Skin epidermis (tissue), 12 donors: Measurements from ENCODE around the gene CYP27B1.

Experiments used
- H3K27ac ChIP-seq, 21 experiments: fragments of 200-600 bp; sonication (generic) in 11 of 21; one replicate each; pipeline ENCODE4 v1.5.0; 2020; ENCODE audit warnings: mild to moderate bottlenecking in 3 of 21, inconsistent platforms in 2 of 21, moderate library complexity in 2 of 21
- H3K4me3 ChIP-seq, 7 experiments: fragments of 200-600 bp; sonication (generic) in 2 of 7; one replicate each; pipeline ENCODE4 v1.5.0; 2020; ENCODE audit warnings: inconsistent platforms in 2 of 7, mild to moderate bottlenecking in 2 of 7, moderate library complexity in 1 of 7

The CYP27B1 gene

DNA sequence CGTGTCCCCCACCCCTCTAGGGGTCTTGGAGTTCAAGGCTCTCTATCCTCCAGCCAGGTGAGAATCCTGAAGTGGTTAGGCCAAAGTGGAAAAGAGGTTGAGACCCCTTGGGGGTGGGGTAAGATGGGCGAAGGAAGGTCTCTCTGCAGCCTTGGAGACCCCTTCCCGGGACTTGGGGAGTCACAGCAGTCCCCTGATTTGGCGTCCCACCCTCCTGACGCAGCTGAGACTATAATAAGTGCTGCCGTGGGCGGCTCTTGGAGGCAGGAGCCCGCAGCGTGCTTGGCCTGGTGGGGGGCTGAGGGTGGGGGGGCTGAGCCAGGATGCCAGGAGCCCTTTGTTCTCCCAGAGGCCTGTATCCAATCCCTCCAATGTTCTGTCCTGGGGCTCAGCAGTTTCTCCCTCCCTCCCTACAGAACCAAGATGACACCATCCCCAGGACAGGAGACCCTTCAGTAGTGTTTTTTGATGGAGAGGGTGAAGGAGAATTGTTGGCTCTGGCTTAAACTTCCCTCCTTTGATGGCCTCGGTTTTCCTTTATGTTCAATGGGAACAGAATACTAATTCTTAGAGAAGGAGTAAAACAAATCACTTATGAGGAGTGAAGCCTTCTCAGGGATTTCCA, 26.9 kb downstream of the CYP27B1 start:
- peak overlapping the region in 5 of 21 experiments; percentile 24 to 86 (median 73) for H3K27ac ChIP-seq
- H3K4me3 ChIP-seq = no peak overlapping the region

DNA sequence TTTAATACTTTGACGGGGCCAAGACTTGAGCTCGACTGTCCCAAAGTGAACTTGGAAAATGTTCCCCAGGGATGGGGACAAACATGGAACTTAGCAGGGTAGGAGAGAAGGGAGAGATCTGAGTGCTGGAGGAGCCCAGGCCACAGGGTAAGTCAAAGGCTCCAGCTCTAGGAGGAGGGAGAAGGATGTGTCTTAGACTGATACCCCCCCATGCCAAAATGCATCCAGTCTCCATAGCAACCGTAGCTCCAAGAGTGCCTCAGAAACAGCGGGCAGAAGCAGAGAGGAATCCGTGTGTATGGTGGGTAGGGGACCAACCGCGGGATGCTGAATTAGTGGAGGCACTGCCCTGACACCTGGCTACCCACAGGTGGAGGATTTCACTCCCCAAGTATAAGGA, 27.5 kb downstream of the CYP27B1 start:
- H3K27ac ChIP-seq = peak overlapping the region in 2 of 21 experiments; percentile 20 to 55
- H3K4me3 ChIP-seq = no peak overlapping the region

DNA sequence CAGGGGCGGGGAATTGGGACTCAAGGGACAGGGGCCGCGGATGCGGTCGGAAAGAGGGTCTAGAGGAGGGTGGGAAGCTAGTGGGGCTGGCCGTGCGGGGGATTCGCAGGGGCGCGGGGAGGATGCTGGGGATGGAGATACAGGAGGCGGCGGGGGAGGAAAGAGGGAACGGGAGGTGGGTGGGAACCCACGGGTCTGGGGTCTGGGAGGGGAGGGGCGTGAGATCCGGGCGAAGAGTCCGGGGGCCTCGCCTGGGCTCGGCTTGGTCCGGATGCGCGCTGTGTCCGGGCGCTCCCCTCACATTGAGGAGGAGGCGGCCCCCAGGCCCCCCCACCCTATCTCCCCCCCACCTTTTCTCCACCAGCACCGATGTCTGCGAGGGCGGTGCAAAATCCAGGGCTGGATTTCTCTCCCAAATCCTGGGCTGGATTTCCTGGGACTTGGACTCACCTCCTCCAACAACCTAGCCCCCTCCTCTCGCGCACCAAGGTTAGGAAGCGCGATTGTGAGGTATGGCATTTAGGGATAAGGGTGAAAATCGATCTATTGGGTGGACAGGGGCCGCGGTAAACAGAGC, 28.1 kb downstream of the CYP27B1 start, which contains the start of gene AGAP2:
TSS of gene AGAP2 (minus strand) at position 82 of the 577 bp plus-strand sequence. CDS start 496 bp downstream, outside the sequence.
- Histone ChIP-seq H3K27ac (peak within 1 kb of the TSS in 3 of 21 experiments; percentile 20 to 55 (median 21)), H3K4me3 (peak within 1 kb of the TSS in 5 of 7 experiments; percentile 13 to 37 (median 25))

DNA sequence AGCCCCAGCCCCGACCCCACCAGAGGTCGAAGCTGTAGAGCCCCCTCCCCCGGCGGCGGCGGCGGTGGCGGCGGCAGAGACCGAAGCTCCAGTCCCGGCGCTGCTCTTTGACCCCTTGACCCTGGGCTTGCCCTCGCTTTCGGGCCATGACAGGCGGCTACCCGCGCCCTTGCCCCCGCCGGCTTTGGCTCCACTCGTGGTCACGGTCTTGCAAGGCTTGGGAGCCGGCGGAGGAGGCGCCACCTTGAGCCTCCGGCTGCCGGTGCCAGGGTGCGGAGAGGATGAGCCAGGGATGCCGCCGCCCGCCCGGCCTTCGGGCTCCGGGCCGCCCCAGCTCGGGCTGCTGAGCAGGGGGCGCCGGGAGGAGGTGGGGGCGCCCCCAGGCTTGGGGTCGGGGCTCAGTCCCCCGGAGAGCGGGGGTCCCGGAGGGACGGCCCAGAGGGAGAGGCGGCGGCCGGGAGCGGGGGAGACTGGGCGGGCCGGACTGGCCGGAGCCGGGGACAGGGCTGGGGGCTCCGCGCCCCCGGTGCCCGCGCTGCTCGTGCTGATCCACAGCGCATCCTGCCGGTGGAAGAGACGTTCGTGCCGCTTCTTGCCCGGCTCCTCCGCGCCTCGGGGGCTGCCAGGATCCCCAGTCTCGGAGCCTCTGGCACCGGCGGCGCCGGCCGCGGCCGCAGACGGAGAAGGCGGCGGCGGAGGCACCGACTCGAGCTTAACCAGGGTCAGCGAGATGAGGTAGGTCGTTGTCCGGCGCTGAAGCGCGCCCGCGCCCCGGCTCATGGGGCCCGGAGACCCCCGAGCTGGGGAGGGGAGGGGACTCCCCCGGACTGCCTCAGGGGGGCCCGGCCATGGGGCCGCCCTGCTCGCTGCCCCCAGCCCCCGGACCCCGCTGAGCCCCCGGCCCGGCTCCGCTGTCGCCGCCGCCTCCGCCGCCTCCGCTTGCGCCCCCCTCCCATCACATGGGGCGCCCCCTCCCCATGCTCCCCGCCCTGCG, 29.1 kb downstream of the CYP27B1 start:
- Histone ChIP-seq H3K27ac (peak overlapping the region in 1 of 21 experiments; percentile 21), H3K4me3 (peak overlapping the region in 5 of 7 experiments; percentile 13 to 37 (median 25))

DNA sequence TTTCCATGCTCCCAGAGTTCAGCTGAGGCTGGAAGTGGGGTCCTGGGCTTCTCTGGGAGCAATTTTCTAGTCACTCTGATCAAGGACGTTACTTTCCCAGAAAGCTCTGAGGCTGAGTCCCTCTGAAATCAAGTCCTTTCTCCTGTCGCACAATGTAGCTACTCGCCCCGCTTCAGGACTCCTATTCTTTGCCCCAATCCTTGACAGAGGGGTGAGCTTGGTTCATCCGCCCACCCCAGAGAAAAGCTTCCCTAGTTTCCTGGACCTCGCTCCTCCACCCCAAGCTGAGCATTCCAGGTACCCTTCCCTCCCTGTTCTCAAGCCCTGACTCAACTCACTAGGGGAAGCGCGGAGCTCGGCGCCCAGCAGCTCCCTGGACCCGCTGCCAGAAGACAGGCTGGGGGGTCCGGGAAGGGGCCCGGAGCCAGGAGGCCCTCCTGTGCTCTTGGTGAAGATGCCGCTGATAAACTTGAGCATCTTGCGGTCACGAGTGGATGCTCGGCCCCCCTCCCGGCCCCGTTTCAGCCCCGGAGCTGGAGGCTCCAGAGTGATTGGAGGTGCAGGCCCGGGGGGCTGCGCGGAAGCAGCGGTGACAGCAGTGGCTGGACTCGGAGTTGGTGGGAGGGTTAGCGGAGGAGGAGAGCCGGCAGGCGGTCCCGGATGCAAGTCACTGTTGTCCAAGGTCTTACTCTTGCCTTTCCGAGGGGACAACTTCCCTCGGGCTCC, 30.0 kb downstream of the CYP27B1 start:
- no peak overlapping the region for H3K27ac ChIP-seq
- peak overlapping the region in 1 of 7 experiments; percentile 13 for H3K4me3 ChIP-seq

DNA sequence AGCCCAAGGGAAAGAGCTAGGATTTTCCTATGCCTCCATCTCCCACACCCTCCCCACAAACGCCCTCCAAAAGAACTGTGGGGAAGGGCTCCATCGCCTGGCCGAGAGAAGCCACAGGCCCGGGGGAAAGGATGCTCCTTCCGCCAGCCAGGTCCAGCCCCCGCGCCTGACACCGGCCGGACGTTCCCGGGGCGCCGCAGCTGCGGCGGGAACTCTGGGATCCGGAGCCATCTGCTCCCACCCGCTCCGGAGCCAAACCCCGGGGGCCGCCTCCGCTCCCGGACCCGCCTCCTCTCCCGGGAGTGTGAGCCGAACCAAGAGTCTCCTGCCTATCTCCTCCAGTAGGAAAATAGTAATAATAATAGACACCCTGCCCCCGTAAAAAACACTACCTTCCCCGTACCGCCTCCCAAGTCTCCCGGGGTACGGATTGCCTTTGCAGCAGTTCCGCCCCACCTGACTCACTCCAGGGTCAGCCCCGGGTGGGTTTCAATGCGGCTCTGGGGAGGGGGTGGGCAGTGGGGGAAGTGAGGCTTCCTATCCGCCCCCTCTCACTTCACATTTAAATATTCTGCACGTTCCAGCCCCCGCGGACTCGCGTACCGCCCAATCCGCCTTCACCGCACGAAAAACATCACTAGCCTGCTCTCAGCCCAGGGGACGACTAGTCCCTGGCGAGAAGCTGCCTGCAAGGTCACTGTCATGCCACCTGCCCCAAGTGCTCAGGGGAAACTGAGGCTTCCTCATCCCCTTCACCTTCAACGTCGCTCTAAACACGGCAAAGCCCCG, 30.7 kb downstream of the CYP27B1 start:
- Histone ChIP-seq H3K27ac (no peak overlapping the region), H3K4me3 (no peak overlapping the region)

DNA sequence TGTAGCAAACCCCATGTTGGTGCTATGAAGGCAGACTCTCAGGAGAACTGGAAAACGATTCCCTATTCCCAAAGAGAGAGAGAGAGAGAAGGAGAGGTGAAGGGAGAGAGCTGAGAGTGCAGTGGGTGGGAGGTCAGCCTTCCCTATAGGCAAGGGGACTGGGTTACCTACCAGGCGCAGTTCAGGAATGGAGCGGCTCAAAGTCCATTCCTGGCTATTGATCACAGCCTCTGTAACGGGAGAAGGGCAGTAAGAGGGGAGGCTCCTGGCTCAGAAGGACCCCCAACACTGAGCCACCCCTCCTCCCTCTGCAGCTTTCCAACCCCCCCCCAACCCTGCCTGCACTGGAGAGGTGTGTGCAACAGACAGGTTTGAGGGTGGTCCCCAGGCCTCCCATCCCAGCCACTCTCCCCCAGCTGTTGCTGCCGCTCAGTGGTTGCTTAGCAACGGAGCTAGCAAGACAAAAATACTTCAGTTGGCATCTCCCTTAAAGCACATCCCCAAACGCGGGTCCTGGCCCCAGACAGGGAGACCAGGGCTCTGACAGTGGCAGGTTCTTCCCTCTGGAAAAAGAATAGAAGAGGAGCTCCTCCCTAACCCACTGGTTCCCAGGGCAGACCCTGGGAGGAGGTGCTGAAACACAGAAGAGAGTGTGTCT, 31.6 kb downstream of the CYP27B1 start:
- no peak overlapping the region for H3K4me3 ChIP-seq
- no peak overlapping the region for H3K27ac ChIP-seq

DNA sequence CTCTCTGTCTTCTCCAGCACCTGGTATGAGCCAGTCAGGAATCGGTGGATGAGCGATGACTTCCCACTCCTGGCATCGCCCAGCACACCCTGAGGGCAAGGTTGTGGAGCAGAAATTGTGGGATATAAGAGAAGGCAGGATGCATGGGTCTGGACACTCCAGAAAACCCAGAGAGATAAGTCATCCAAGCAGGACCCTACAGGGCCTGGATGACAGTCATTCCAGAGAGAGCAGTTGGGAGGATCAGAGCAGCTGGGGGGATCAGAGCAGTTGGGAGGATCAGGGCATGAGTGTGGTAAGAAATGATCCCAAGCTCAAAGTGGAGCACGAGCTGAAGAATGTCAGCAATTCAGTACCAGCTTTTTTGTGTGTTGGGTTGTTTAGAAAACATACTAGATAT, 32.3 kb downstream of the CYP27B1 start:
- Histone ChIP-seq H3K4me3 (no peak overlapping the region), H3K27ac (no peak overlapping the region)

DNA sequence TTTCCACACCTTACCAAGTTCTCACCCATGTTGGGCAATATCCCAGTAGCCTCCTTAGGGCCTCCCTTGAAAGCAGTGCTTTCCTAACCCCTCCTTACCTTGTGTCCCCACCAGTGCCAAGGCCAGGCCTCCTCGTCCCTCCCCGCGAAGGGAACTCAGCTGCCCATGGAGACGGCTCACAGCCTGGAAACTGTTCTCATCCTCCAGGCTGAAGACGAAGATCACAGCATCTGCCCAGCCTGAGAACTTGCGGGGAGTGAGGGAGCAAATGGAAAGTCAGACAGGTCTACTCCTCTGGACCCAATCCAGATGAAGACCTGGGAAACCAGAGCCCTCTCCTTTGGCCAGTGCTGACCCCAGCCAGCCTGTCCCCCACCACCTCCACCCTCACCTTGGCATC, 33.0 kb downstream of the CYP27B1 start:
- no peak overlapping the region for H3K4me3 ChIP-seq
- no peak overlapping the region for H3K27ac ChIP-seq

DNA sequence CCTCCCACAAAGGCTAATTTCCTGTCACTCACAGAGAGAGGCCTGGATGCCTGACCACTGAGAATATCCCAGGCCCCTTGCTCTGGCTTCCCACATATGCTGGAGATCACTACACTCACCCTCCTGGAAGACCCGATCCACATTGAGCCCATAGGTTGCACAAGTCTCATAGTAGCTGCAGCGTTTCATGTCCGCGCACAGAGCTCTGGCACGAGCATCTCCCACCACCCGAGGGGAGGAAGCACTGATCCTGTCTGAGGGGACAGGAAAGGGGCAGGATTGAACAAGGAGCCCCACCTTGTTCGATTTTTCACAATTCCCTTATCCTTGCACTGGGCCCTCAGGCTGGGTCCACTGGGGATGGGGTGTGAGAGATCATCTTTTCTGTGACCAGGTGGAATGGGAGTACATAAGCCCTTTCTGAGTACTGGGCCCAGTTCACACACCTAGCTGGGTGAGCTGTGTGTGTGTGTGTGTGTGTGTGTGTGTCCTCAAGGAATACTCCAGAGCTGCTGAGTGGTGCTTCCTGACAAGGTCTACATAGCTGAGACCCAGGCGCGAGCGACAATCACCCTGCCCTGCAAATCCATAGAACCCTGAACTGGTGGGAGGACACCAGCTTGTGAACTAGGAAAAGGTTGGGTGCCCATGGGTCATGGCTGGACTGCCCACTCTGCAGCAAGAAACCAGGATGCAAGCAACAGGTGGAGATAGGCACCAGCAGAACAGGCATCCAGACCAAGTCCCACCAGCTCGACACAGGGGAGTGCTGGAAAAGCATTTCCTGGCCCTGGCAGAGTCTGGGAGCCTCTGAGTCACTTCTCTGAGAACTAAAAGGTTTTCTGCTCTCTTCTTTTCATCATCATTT, 33.9 kb downstream of the CYP27B1 start:
- no peak overlapping the region for H3K27ac ChIP-seq
- H3K4me3 ChIP-seq = no peak overlapping the region

DNA sequence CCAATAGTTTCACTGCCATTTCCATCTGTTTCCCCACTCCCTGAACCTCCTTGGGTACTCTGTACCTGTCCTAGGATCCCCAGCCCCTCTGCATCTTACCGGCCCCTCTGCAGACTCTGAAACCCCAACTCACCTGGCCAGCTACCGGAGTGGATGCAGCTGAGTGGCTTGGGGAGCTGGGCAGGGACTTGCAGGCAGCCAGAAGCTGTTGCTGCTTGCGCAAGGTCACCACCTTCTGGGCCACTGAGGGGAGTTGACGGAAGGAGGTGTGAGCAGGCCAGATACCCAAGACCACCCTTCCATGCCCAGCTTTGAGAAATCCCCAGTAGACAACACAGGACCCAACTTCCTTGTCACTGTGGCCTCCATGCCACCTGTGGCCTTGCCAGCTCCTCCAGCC, 34.6 kb downstream of the CYP27B1 start:
- H3K27ac ChIP-seq = no peak overlapping the region
- no peak overlapping the region for H3K4me3 ChIP-seq

DNA sequence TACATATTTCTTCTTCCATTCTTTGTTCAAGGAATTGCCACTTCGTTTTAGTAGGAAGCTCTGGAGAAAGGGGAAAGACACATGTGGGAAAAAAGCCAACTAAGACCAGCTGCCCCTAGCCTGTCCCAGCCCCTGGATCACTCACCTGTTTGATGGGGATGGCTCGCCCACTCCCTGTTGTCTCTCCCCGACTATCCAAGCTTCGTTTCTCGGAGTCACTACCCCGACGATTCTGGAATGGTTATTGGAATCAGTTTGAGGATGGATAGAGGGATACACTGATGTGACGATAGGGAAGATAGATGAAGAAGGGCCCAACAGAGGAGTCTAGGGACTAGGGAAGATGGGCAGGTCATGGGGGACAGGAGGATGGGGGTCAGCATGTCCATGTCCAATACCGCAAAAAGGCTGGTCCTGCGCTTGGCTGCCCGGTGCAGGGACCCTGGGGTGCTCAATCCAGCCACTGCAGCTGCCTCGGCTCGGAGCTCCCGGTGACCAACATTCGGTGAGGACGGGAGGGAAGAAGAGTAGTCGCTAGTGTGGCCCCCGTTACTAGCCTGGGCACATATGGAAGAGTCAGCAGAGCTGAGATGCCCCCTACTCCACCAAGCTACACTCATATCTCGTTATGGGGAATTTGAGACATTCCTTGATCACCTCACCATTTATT, 35.3 kb downstream of the CYP27B1 start:
- no peak overlapping the region for H3K27ac ChIP-seq
- H3K4me3 ChIP-seq = no peak overlapping the region

DNA sequence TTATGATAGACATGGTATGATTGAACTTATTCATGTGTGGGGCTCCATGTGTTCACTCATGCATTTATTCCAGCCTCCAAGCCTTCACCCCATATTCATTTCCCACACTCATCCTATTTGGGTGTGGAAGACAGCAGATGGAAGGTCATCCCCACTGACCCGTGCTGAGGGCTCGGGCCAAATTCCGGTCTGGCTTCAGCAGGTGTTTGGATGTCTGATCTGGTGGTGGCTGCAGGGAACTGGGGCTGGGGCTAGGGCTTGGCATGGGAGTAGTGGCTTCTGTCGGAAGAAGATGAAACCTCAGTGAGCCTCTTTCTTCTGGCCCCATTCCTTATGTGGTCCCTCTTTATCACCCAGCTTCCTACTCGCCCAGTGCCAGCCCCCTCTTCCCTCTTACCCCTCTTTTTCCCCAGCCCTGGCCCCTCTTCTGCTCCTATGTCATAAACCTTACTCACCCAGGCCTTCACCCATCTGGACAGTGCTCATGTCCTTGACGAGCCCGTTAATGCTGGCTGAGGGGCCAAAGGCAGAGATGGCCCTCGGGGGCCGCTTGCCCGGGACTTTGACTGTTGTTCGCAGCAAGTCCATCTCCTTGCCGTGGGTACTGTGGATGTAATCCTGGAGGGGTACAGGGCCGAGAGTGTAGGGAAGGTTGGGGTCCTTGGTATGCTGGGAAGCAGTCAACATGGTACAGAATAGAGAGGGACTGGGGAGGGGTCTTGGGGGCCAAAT, 36.4 kb downstream of the CYP27B1 start:
- H3K4me3 ChIP-seq = no peak overlapping the region
- H3K27ac ChIP-seq = no peak overlapping the region

DNA sequence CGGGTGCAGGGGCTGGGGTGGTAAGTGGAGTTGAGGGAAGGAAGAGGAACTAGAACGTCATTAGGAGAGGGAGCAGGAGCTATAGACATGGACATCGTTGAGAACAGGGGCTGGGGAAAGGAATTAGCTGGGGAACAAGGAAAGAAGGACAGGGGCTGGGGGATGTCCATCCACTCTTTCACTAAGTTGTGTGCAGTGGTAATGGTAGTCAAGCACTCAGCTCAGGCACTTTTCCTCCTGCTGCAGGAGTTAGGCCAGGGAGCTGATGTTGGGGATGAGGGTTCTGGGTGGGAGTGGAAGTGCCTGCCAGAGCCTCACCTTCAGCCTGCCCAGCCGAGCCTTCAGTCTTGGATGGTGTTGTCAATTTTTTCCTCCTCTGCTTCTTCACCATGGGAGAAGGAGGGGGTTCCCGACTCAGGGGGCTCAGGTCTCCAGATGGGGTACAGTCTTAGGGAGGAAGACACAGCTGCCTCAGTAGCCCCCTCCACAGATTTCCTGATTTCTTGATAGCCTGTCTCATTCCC, 37.5 kb downstream of the CYP27B1 start:
- Histone ChIP-seq H3K4me3 (no peak overlapping the region), H3K27ac (no peak overlapping the region)

DNA sequence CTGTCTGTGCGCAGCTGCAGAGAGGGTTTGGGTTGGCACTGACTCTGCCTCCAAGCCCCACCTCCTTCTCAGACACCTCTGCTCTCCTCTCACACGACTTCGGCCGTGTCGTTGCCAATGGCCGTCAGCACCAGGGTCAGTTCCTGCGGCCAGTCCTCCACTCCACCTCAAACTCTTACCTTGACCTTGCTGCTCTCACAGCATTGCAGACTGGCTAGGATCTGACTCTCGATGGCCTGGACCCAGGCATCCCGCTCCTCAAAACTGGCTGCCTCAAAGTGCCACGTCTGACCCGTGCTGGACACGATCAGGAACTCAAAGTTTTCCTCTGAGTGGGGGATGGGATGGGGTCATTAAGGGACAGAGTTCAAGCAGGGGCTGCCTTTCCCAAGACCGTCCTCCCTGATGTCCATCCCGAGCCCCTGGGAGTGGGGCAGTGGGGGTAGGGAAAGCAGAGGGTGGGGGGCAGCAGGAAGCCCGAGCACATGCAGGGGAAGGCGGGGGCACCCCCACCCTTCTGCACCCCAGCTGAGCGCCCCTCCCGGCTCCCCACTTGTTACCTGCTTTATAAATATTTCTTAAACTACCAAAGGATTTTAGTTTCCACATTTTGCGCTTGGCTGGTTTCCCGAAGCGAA, 39.0 kb downstream of the CYP27B1 start:
- H3K27ac ChIP-seq = no peak overlapping the region
- H3K4me3 ChIP-seq = no peak overlapping the region
